KMS-11 (cell line): ENCODE results near the gene MTFR2.

Source experiments
- H2AFZ ChIP-seq: fragments of 200-600 bp; sonication (generic); 2 replicates; pipeline ENCODE4 v1.6.1; 2016; ENCODE audit warnings: antibody characterized with exemption, mixed run types, low read depth
- H3K27ac ChIP-seq: fragments of 200-600 bp; sonication (generic); 2 replicates; pipeline ENCODE4 v1.6.1; 2016; ENCODE audit warnings: mild to moderate bottlenecking, mixed run types
- H3K27me3 ChIP-seq: fragments of 200-600 bp; sonication (generic); 2 replicates; pipeline ENCODE4 v1.6.1; 2017; ENCODE audit warnings: mild to moderate bottlenecking, low read depth, mixed run types, moderate library complexity; ENCODE audit not compliant: insufficient read depth
- H3K36me3 ChIP-seq: fragments of 200-600 bp; sonication (generic); 2 replicates; pipeline ENCODE4 v1.6.1; 2017; ENCODE audit warnings: mild to moderate bottlenecking, mixed run types; ENCODE audit not compliant: insufficient read depth
- H3K4me1 ChIP-seq: fragments of 200-600 bp; sonication (generic); 2 replicates; pipeline ENCODE4 v1.6.1; 2016; ENCODE audit warnings: mild to moderate bottlenecking, low read depth, mixed run types; ENCODE audit not compliant: poor library complexity, severe bottlenecking
- H3K4me2 ChIP-seq: fragments of 200-600 bp; sonication (generic); 2 replicates; pipeline ENCODE4 v1.7.0; 2016; ENCODE audit warnings: mild to moderate bottlenecking, mixed run types
- H3K4me3 ChIP-seq: fragments of 200-600 bp; sonication (generic); IDR thresholded peaks from 2 replicates; pipeline ENCODE4 v1.6.1; 2017; ENCODE audit warnings: low read depth, low read length, mixed read lengths; ENCODE audit not compliant: insufficient read depth
- H3K79me2 ChIP-seq: fragments of 200-600 bp; sonication (generic); 2 replicates; pipeline ENCODE4 v1.6.1; 2016; ENCODE audit warnings: low read depth, mixed run types; ENCODE audit not compliant: insufficient read depth
- H3K9ac ChIP-seq: fragments of 200-600 bp; sonication (generic); 2 replicates; pipeline ENCODE4 v1.6.1; 2016; ENCODE audit warnings: mild to moderate bottlenecking, mixed run types
- H4K20me1 ChIP-seq: fragments of 200-600 bp; sonication (generic); 2 replicates; pipeline ENCODE4 v1.6.1; 2016; ENCODE audit warnings: mild to moderate bottlenecking, mixed run types; ENCODE audit not compliant: insufficient read depth
- CTCF ChIP-seq: fragments of 200-600 bp; sonication (generic); conservative IDR thresholded peaks from 2 replicates; pipeline ENCODE4 v1.6.1; 2017; ENCODE audit warnings: low read depth, mild to moderate bottlenecking, antibody characterized with exemption, low read length, moderate library complexity, mixed read lengths

The MTFR2 gene

GRCh38 chr6:136280032-136280609 lies 30.0 kb upstream of the MTFR2 start:
- Histone ChIP-seq H2AFZ (no peak overlapping the region), H3K36me3 (peaks cover 13% of the 10 kb centered on the region; the same call in 1 of the 2 replicates), H3K4me1 (peaks cover 35% of the 10 kb centered on the region), H3K79me2 (peaks cover 89% of the 10 kb centered on the region), H3K27ac (no peak overlapping the region), H4K20me1 (peaks cover 70% of the 10 kb centered on the region), H3K4me3 (no peak overlapping the region), H3K27me3 (no peaks in the 10 kb centered on the region), H3K9ac (no peak overlapping the region), H3K4me2 (no peak overlapping the region)
- no peak for TF ChIP-seq CTCF

- Histone ChIP-seq H3K9ac (no peak overlapping the region), H3K4me3 (no peak overlapping the region), H4K20me1 (0 out of 2 replicates have a peak, but pooled peaks cover 11% of the 10 kb centered on the region), H3K36me3 (peaks cover 15% of the 10 kb centered on the region), H3K4me1 (no peaks in the 10 kb centered on the region), H3K4me2 (no peak overlapping the region), H3K27me3 (no peaks in the 10 kb centered on the region), H3K79me2 (peaks cover 71% of the 10 kb centered on the region), H2AFZ (no peak overlapping the region), H3K27ac (no peak overlapping the region)
- TF ChIP-seq CTCF: no peak
These were observed 24.0 kb upstream of the MTFR2 start for GRCh38 chr6:136274062-136274461.

- TF ChIP-seq CTCF: no peak
- Histone ChIP-seq H3K27me3 (no peaks in the 10 kb centered on the region), H3K36me3 (peaks cover 31% of the 10 kb centered on the region), H3K4me3 (no peak overlapping the region), H3K9ac (no peak overlapping the region), H4K20me1 (peaks cover 12% of the 10 kb centered on the region), H3K4me1 (no peaks in the 10 kb centered on the region), H2AFZ (no peak overlapping the region), H3K4me2 (no peak overlapping the region), H3K79me2 (peaks cover 33% of the 10 kb centered on the region; the same call in 1 of the 2 replicates), H3K27ac (no peak overlapping the region)
These were observed 15.0 kb upstream of the MTFR2 start for GRCh38 chr6:136265101-136265500.

- Histone ChIP-seq H3K4me1 (no peaks in the 10 kb centered on the region), H3K27me3 (no peaks in the 10 kb centered on the region), H4K20me1 (peaks cover 12% of the 10 kb centered on the region), H3K9ac (no peak overlapping the region), H2AFZ (no peak overlapping the region), H3K4me3 (no peak overlapping the region), H3K79me2 (peaks cover 20% of the 10 kb centered on the region; the same call in 1 of the 2 replicates), H3K4me2 (no peak overlapping the region), H3K36me3 (peaks cover 31% of the 10 kb centered on the region), H3K27ac (no peak overlapping the region)
- TF ChIP-seq CTCF: no peak
These were observed 12.8 kb upstream of the MTFR2 start for GRCh38 chr6:136262940-136263339.
